ENCODE results near the gene BCLAF1. TPM values are rescaled to one million over a fixed set of nuclear protein-coding genes. Genes with fewer than 3 reads are reported as not detected.
A peak's percentile ranks its signal among the peaks of the same experiment; 100 is the strongest.

The BCLAF1 gene
- total RNA-seq, result 153 and 155 TPM in 2 replicates
- long read RNA-seq, full-length matches to known transcripts, result 23 of 1,111 reads
- long read RNA-seq, partial matches to known transcripts, result 1,058 of 1,111 reads
- long read RNA-seq, other reads (novel, unspliced or antisense), result 30 of 1,111 reads

GRCh38 chr6:136289579-136290409 lies at the start of gene BCLAF1:
Gene BCLAF1 (minus strand): TSS chr6:136289846. CDS start chr6:136279866, 9,980 bp downstream.
- Mint-ChIP-seq H3K27ac (ENCODE audit: unreplicated experiment) (peak within 1 kb of the TSS; percentile 99), H3K27me3 (ENCODE audit: unreplicated experiment) (peaks cover 4% of the 10 kb centered on the region), H3K4me1 (ENCODE audit: unreplicated experiment) (peaks cover 43% of the 10 kb centered on the region), H3K36me3 (ENCODE audit: unreplicated experiment) (no peaks in the 10 kb centered on the region), H3K9me3 (ENCODE audit: unreplicated experiment) (no peaks in the 10 kb centered on the region), H3K4me3 (ENCODE audit: unreplicated experiment) (peak within 1 kb of the TSS; percentile 98)
- DNase-seq (ENCODE audit: extremely low spot score, unreplicated experiment), result peak; percentile 100
- TF ChIP-seq CTCF (IDR thresholded peaks at IDR 0.05), result no peak

GRCh38 chr6:136338486-136338885 lies 48.8 kb upstream of the BCLAF1 start:
- H3K4me1 Mint-ChIP-seq (ENCODE audit: unreplicated experiment), result no peaks in the 10 kb centered on the region
- H3K9me3 Mint-ChIP-seq (ENCODE audit: unreplicated experiment), result no peaks in the 10 kb centered on the region
- TF ChIP-seq CTCF (IDR thresholded peaks at IDR 0.05), result no peak
- DNase-seq (ENCODE audit: extremely low spot score, unreplicated experiment), result no peak
- H3K27ac Mint-ChIP-seq (ENCODE audit: unreplicated experiment), result no peak overlapping the region
- no peaks in the 10 kb centered on the region for H3K36me3 Mint-ChIP-seq (ENCODE audit: unreplicated experiment)
- H3K4me3 Mint-ChIP-seq (ENCODE audit: unreplicated experiment), result no peak overlapping the region
- H3K27me3 Mint-ChIP-seq (ENCODE audit: unreplicated experiment), result no peaks in the 10 kb centered on the region

- no peaks in the 10 kb centered on the region for H3K36me3 Mint-ChIP-seq (ENCODE audit: unreplicated experiment)
- no peaks in the 10 kb centered on the region for H3K4me1 Mint-ChIP-seq (ENCODE audit: unreplicated experiment)
- no peak for TF ChIP-seq CTCF (IDR thresholded peaks at IDR 0.05)
- DNase-seq (ENCODE audit: extremely low spot score, unreplicated experiment), result no peak
- H3K27ac Mint-ChIP-seq (ENCODE audit: unreplicated experiment), result no peak overlapping the region
- no peaks in the 10 kb centered on the region for H3K9me3 Mint-ChIP-seq (ENCODE audit: unreplicated experiment)
- no peaks in the 10 kb centered on the region for H3K27me3 Mint-ChIP-seq (ENCODE audit: unreplicated experiment)
- no peak overlapping the region for H3K4me3 Mint-ChIP-seq (ENCODE audit: unreplicated experiment)
These were observed 48.0 kb upstream of the BCLAF1 start for GRCh38 chr6:136337606-136338005.

- DNase-seq (ENCODE audit: extremely low spot score, unreplicated experiment), result no peak
- Mint-ChIP-seq H3K9me3 (ENCODE audit: unreplicated experiment) (no peaks in the 10 kb centered on the region), H3K27me3 (ENCODE audit: unreplicated experiment) (no peaks in the 10 kb centered on the region), H3K4me1 (ENCODE audit: unreplicated experiment) (no peaks in the 10 kb centered on the region), H3K27ac (ENCODE audit: unreplicated experiment) (no peak overlapping the region), H3K4me3 (ENCODE audit: unreplicated experiment) (no peak overlapping the region), H3K36me3 (ENCODE audit: unreplicated experiment) (no peaks in the 10 kb centered on the region)
- no peak for TF ChIP-seq CTCF (IDR thresholded peaks at IDR 0.05)
These were observed 47.5 kb upstream of the BCLAF1 start for GRCh38 chr6:136337121-136337520.

- Mint-ChIP-seq H3K4me3 (ENCODE audit: unreplicated experiment) (no peak overlapping the region), H3K27ac (ENCODE audit: unreplicated experiment) (no peak overlapping the region), H3K4me1 (ENCODE audit: unreplicated experiment) (no peaks in the 10 kb centered on the region), H3K9me3 (ENCODE audit: unreplicated experiment) (no peaks in the 10 kb centered on the region), H3K27me3 (ENCODE audit: unreplicated experiment) (no peaks in the 10 kb centered on the region), H3K36me3 (ENCODE audit: unreplicated experiment) (no peaks in the 10 kb centered on the region)
- TF ChIP-seq CTCF (IDR thresholded peaks at IDR 0.05), result no peak
- no peak for DNase-seq (ENCODE audit: extremely low spot score, unreplicated experiment)
These were observed 46.2 kb upstream of the BCLAF1 start for GRCh38 chr6:136335736-136336363.

Measured in osteocyte (in vitro differentiated cells).